Measurements from ENCODE around the gene MGLL. TPM values are rescaled to one million over a fixed set of nuclear protein-coding genes. Genes with fewer than 3 reads are reported as not detected.

The MGLL gene
- total RNA-seq = 77.0 and 77.5 TPM in 2 replicates

DNA sequence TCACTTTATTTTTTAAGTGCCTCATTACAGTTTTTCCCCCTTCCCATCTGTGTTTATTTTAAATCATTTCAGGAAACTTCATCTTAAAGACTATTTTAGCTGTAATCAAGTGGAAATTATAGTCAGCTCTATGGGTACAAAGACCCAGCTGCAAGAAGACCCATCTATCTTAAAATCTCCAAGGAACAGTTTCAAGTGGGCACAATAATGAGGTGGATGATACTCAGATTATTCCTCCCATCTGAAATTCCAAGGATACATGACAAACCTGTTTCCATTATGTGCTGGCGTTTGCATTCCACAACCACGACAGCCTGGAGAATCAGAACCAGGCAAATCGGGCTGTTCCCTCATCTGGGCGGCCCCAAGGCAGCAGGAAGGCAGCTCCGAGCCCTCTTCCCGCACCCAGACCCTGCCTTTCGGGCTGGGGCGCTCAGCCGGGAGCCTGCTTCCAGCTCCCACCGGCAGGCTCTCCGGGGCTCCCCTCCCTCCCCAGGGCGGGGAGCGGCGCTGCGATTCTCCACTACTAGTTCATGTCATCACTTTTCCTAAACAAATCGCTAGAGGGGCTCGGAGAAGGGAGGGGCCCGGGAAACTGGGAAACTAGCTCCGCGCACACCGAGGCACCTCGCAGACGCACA lies at the start of gene MGLL:
TSS of gene MGLL (minus strand) at position 475 of the 641 bp plus-strand sequence. CDS start at position 278, 197 bp downstream.

DNA sequence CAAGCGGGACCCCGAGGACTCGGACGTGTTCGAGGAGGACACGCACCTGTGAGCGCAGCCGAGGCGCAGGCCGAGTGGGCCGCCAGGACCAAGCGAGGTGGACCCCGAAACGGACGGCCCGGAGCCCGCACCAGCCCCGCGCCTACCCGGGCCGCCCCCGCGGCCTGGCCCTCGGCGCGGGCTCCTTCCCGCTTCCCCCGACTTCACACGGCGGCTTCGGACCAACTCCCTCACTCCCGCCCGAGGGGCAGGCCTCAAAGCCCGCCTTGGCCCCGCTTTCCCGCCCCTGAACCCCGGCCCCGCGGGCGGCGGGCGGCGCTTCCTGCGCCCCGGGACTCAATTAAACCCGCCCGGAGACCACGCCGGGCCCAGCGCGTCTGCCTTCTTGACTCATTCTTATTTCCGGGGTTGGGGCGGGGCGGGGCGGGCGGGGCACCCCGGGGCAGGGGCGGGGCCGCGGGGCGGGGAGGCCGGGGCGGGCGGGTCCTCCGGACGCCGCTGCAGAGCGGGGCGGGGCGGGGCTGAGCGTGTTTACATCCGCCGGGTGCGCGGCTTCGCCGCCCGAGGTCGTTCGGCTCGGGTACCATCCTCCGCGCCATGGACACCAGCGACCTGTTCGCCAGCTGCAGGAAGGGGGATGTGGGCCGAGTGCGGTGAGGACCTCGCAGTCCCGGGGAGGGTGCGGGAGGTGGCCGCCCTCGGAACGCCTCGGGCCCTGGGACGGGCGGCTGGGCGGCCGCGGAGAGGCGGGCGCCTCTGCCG lies 149.7 kb downstream of the MGLL start, which contains the start of gene ABTB1:
TSS of gene ABTB1 (plus strand) at position 524 of the 762 bp plus-strand sequence. CDS start at position 598, 74 bp downstream.

Other genes with a start within 250 kb of the MGLL start
- gene TPRA1, start 231.8 kb downstream of the MGLL start, total RNA-seq = 43.3 and 49.5 TPM in 2 replicates
- 24.2 and 25.5 TPM in 2 replicates for gene MCM2, start 224.1 kb downstream of the MGLL start, total RNA-seq
- 5.4 and 6.5 TPM in 2 replicates for gene PODXL2, start 193.3 kb downstream of the MGLL start, total RNA-seq
- gene ABTB1, start 149.6 kb downstream of the MGLL start, total RNA-seq = 15.4 and 21.1 TPM in 2 replicates
- 0.03 TPM in 1 of 2 replicates, not detected in the other for gene KBTBD12, start 92.7 kb upstream of the MGLL start, total RNA-seq
- gene SEC61A1, start 229.9 kb upstream of the MGLL start, total RNA-seq = 372 and 373 TPM in 2 replicates

Measured in smooth muscle cell of the pulmonary artery (primary cell).